GM13977 (cell line): ENCODE data around the gene PRKCA.
"Not testable (repeated sequence)": the region's sequence is repeated elsewhere in the genome, so short reads cannot be mapped to it uniquely, and the experiment has no call there.

Source experiments
- DNase-seq: peaks from one replicate; pipeline ENCODE4 v3.0.0; 2012; ENCODE audit warnings: low spot score
- CTCF ChIP-seq: IDR thresholded peaks from 2 replicates; pipeline ENCODE4 v1.5.1; 2012; ENCODE audit warnings: mild to moderate bottlenecking, control low read depth; ENCODE audit not compliant: insufficient read depth; ENCODE audit errors: extremely low read depth, missing control alignments
- in situ Hi-C: fragments of 300-500 bp; cut with MboI; formaldehyde crosslinking; loops from one replicate; pipeline ENCODE4 v1.12.0; 2022; ENCODE audit warnings: low sequenced_read_pairs, low pct_unique_long_range_greater_than_20kb, mixed read lengths, inconsistent platforms; ENCODE audit not compliant: unreplicated experiment

The PRKCA gene

GRCh38 chr17:66480802-66481201, 178.4 kb downstream of the PRKCA start:
- DNase-seq, result no peak
- no peak for TF ChIP-seq CTCF
- in situ Hi-C loops, result no loop called here

- no peak for TF ChIP-seq CTCF
- in situ Hi-C loops, result no loop called here
- DNase-seq, result no peak
These were observed 178.9 kb downstream of the PRKCA start for GRCh38 chr17:66481271-66481670.

DNA sequence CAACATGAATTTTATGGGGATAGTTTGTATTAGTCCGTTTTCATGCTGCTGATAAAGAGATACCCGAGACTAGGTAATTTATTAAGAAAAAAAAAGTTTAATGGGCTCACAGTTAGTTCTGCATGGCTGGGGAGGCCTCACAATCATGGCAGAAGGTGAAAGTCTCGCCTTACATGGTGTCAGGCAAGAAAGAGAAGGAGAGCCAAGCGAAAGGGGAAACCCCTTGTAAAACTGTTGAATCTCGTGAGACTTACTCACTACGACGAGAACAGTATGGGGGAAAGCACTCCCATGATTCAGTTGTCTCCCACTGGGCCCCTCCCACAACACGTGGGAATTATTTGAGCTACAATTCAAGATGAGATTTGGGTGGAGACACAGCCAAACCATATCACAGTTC, 181.5 kb downstream of the PRKCA start:
- in situ Hi-C loops, result no loop called here
- DNase-seq, result no peak
- no peak for TF ChIP-seq CTCF

- no peak for DNase-seq
- no peak for TF ChIP-seq CTCF
- in situ Hi-C loops, result no loop called here
These were observed 183.0 kb downstream of the PRKCA start for GRCh38 chr17:66485309-66485947.

GRCh38 chr17:66487121-66487520, 184.7 kb downstream of the PRKCA start:
- no peak for TF ChIP-seq CTCF
- DNase-seq, result no peak
- in situ Hi-C loops, result no loop called here

- in situ Hi-C loops, result no loop called here
- DNase-seq, result no peak
- TF ChIP-seq CTCF, result no peak
These were observed 185.6 kb downstream of the PRKCA start for GRCh38 chr17:66487981-66488468.

GRCh38 chr17:66488864-66489263, 186.5 kb downstream of the PRKCA start:
- no peak for TF ChIP-seq CTCF
- no peak for DNase-seq
- in situ Hi-C loops, result no loop called here

GRCh38 chr17:66489576-66489975, 187.2 kb downstream of the PRKCA start:
- DNase-seq, in situ Hi-C loops: not testable (repeated sequence)
